HG03378 (cell line): ENCODE data around the gene KCNJ14.

Experiments
- ATAC-seq: cut with Tn5 transposase; IDR thresholded peaks from one replicate; pipeline ENCODE4 v1.9.1; 2021; ENCODE audit warnings: mild to moderate bottlenecking, moderate library complexity; ENCODE audit not compliant: unreplicated experiment

KCNJ14 gene

DNA sequence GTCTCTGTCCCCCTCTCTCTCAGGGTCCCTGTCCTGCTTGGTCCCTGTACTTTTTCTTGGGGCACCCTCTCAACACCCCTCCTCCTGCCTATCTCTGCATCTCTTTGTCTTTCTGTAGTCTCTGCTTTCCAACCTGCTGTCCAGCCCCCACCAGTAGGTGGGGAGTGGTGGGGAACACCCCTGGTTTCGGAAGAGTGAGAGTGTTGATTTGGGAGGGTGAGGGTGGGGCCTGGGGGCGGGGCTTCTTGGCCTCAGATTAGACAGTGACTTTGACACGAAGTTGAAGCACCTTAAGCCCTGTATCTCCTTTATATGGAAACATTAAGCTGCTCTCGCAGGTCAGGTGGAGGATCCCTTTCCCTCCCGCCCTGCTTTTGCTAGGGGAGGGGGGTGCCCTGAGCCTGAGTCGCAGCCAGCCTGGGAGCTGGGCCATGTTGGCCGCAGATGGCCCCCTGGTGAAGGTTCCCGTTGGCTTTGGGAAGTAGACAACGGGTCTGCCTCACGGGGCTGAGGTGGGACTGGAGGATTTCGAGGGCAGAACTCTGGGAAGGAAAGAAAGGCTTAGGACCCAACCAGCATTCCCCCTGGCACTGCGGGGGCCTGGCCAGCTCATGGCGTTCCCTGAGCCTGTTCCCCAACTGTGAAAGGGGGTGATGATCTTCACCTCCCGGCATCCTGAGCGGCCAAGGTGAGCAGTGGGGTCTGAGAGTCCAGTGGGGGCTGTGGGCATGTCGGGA lies at the start of gene KCNJ14:
Gene KCNJ14 (plus strand): TSS at position 404 of the 737 bp plus-strand sequence. CDS start 6,151 bp downstream, outside the sequence.
- ATAC-seq, result no peak

DNA sequence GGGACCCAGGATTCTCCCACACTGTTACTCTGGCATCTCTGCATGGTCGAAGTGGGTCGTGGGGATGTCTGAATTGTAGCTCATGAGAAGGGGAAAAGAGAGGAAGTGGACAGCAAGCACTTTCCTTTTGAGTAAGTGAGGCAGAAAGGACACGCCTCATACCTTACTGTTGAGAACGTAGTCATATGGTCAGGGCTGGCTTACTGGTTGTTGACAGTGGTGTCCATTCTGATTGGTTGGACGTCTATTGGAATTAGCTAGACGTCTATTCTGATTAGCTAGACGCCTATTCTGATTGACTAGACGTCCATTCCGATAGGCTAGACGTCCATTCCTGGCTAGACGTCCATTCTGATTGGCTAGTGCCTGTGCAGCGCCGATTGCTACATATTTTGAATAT lies 49.5 kb upstream of the KCNJ14 start:
- no peak for ATAC-seq

DNA sequence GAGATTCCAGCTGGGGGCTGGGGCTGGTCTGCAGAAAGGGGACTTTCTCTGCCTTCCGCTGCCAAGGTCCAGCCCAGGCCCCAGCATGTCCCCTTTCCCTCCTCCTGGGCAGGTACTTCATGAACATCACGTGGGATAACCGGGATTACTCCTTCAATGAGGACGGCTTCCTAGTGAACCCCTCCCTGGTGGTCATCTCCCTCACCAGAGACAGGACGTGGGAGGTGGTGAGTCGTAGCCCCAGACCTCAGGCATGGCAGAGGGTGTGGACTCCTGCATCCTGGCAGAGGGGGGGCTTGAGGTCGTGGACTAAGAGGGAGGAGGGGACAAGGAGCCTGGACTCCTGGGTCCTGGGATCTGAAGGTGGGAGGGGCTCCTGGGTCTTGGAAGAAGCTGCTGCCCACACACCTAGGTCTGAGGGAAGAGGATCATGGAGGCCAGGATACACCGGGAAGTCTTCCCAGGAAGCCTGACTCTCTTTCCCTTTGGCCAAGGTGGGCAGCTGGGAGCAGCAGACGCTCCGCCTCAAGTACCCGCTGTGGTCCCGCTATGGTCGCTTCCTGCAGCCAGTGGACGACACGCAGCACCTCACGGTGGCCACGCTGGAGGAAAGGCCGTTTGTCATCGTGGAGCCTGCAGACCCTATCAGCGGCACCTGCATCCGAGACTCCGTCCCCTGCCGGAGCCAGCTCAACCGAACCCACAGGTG lies 41.3 kb upstream of the KCNJ14 start:
- no peak for ATAC-seq

- ATAC-seq, result no peak
These were observed 40.0 kb upstream of the KCNJ14 start for GRCh38 chr19:48415395-48415794.

DNA sequence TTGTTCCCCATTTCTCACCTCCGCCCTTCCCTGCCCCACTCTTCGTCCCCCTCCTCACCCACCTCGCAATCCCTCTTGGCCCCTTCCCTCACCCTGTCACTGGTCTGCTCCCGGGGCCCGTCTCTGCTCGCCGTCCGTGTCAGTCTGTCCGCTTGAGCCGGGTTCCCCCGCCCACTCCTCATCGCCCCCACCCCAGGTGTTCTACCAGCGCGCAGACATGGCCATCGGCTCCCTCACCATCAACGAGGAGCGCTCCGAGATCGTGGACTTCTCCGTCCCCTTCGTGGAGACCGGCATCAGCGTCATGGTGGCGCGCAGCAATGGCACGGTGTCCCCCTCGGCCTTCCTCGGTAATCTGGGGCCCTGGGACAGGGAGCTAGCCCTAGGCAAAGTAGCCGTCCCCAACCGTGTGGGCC lies 39.6 kb upstream of the KCNJ14 start:
- ATAC-seq, result no peak

GRCh38 chr19:48417421-48417820 lies 38.0 kb upstream of the KCNJ14 start:
- no peak for ATAC-seq

DNA sequence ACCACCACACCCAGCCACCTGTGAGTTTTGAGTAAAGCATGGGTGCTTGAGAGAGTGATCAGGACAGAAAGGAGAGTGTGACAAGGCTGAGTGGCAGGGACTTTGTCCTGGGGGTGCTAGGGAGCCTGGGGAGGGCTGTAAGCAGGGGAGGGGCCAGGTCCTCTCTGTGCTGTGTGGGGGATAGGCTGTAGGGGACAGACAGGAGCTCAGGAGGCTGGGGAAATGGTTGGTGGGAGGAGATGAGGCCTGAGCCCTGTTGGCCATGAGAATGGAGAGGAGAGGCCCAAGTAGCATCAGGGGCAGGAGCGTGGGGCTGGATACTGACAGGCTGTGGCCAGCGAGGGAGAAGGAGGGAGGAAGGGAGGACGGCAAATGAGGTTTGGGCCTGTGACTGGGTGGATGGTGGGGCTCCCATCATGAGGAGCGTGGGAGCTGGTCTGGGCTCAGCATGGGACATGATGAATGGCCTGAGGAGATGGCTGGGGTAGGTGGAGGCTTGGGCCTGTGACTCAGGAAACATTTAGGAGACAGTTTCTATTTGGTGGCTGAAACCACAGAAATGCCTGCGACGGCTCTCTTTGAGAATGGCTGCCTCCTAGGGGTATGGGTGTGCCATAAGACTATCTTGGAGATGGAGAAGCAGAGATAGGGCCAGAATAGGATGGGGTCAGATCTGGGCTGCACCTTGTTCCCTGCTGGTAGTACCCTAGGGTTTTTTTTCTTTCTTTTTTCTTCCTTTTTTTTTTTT lies 36.9 kb upstream of the KCNJ14 start:
- no peak for ATAC-seq

DNA sequence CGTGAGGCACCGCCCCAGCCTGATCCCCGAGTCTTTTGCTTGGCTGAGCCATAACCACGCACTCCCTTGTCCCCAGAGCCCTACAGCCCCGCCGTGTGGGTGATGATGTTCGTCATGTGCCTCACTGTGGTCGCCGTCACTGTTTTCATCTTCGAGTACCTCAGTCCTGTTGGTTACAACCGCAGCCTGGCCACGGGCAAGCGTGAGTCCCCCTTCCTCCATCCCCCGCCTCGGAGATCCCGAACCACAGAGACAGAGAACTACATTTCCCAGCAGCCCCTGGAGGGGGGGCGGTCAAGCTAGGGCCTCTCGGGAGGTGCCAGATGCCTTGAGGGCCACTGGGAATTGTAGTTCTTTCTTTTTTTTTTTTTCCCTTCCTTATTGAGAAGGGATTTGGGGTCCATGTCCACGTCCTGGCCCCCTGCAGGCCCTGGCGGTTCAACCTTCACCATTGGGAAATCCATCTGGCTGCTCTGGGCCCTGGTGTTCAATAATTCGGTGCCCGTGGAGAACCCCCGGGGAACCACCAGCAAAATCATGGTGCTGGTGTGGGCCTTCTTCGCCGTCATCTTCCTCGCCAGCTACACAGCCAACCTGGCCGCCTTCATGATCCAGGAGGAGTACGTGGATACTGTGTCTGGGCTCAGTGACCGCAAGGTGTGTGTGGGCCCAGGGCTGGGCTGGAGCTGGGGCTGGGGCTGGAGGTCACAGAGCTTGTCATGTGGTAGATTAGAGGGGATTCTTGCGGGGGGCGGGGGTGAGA lies 36.0 kb upstream of the KCNJ14 start:
- peak; percentile 66 for ATAC-seq

DNA sequence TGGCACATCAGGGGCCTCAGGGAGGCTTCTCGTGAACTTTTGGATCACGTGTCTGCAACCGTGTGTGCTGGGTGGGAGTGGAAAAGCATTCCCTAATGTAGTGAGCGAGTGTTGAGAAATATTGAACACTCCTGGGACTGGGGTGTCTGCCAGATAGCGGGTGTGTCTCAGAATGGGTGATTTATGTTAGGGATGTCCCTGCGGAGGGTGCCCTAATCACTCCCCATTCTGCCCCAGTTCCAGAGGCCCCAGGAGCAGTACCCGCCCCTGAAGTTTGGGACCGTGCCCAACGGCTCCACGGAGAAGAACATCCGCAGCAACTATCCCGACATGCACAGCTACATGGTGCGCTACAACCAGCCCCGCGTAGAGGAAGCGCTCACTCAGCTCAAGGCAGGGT lies 33.8 kb upstream of the KCNJ14 start:
- ATAC-seq, result no peak

- no peak for ATAC-seq
These were observed 30.6 kb upstream of the KCNJ14 start for GRCh38 chr19:48424694-48425219.

DNA sequence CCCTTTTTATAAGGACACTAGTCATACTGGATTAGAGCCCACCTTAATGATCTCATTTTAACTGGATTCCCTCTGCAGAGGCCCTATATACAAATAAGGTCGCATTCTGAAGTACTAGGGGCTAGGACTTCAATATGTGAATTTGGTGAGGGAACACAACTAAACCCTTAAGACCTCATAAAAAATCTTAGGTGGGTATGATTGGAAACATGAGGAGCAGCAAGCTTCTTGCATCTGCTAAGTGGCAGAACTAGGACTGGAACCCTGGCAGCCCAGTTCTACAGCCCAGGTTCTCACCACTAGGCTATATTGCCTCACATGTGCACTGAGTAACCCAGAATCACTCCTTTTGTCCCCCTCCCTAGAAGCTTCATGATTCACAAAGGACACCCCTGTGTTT lies 26.7 kb upstream of the KCNJ14 start:
- ATAC-seq, result no peak

GRCh38 chr19:48433337-48433736 lies 22.0 kb upstream of the KCNJ14 start:
- ATAC-seq, result no peak

DNA sequence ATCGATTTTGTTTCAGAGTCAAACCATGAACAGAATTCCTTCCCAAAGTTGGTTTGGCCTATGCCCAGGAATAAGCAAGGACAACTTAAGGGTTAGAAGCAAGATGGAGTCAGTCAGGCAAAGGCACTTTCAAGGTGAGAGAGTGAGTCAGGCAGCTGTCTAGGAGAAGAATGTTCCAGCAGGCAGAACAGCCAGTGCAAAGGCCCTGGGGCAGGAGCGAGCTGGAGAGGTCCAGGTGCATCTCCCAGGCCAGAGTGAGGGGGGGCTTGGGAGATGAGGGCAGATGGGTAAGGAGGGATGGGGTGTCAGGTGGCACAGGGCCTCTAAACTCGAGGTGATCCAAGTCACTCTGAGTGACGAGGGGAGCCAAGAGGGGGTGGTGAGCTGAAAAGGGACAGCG lies 18.8 kb upstream of the KCNJ14 start:
- ATAC-seq, result no peak

DNA sequence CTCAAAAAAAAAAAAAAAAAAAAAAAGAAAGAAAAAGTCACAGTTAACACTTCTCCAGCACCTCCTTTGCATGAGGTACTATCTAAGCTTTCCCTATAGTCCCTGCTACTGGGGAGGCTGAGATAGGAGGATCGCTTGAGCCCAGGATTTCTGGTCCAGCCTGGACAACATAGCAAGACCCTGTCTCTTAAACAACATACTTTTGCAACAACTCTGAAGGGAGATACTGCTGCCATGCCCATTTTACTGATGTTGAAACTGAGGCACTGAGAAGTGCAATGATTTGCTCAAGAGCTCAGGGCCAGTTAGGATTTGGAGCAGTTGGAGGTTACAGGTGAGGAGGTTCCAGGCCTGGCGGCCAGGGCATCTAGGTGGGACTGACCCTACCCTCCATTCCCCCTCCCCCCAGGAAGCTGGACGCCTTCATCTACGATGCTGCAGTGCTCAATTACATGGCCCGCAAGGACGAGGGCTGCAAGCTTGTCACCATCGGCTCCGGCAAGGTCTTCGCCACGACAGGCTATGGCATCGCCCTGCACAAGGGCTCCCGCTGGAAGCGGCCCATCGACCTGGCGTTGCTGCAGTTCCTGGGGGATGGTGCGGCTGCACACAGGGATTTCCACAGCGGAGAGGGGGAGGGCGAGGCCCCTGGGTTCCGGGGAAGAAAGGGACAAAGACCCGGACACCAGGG lies 13.9 kb upstream of the KCNJ14 start:
- no peak for ATAC-seq

DNA sequence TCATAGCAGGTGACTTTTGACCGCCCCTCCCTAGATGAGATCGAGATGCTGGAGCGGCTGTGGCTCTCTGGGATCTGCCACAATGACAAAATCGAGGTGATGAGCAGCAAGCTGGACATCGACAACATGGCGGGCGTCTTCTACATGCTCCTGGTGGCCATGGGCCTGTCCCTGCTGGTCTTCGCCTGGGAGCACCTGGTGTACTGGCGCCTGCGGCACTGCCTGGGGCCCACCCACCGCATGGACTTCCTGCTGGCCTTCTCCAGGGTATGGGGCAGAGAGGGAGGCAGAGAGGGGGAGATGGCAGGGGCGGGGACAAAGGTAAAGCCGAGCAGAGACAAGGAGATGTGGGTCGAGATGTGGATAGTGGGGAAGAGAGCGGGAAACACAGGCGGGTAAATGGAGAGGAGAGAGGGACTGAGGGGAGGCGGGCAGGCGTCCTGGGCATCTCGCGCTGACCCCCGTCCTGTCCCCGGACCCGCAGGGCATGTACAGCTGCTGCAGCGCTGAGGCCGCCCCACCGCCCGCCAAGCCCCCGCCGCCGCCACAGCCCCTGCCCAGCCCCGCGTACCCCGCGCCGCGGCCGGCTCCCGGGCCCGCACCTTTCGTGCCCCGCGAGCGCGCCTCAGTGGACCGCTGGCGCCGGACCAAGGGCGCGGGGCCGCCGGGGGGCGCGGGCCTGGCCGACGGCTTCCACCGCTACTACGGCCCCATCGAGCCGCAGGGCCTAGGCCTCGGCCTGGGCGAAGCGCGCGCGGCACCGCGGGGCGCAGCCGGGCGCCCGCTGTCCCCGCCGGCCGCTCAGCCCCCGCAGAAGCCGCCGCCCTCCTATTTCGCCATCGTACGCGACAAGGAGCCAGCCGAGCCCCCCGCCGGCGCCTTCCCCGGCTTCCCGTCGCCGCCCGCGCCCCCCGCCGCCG lies 13.0 kb upstream of the KCNJ14 start:
- ATAC-seq, result no peak

- ATAC-seq, result no peak
These were observed 12.1 kb upstream of the KCNJ14 start for GRCh38 chr19:48443256-48443655.

GRCh38 chr19:48443731-48444128 lies 11.6 kb upstream of the KCNJ14 start:
- ATAC-seq, result no peak

DNA sequence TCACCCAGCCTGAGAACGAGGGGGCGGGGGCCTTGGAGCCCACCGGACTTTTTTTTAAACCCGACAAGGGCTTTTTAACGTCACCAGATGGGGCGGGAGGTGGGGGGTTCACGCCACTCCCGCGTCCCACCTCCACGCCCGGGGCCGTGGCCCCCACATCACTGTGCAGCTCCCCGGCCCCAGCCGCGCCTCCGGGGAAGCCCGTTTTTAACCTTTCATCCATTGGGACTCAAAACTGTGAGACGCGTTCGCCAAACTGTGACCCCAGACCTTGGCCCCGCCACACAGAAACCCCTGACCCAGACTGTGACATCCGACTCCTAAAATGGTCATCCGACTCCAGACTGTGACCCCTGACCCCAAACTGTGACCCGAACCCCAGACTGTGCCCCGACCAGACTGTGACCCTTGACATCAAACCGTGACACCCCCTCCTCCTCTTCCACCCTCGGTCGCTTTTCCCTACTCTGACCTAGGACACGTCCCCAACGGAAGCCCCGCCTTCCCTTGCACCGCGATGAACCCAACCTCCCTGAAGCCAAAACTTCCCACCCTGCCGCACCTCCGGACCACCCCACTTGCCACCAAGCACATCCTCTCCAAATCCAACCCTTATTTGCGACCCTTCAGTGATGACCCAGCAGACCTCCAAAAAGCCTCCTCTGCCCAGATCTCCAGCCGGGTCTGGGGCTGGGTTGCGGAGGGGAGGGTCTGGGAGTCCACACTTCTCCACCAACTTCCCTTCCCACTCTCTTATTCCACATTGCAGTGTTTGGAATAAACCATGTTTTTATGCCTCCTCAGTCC lies 11.0 kb upstream of the KCNJ14 start:
- ATAC-seq, result no peak

GRCh38 chr19:48444936-48445200 lies 10.5 kb upstream of the KCNJ14 start:
- no peak for ATAC-seq
